GM12873 (cell line): ENCODE data around the gene ZNF678.

Experiments used
- TF ChIP-seq, protein P1 (sequence below): IDR thresholded peaks from 2 replicates; pipeline ENCODE4 v1.5.1; 2012; ENCODE audit warnings: low read depth, mild to moderate bottlenecking, moderate library complexity, low read length, control low read depth; ENCODE audit not compliant: insufficient read depth; ENCODE audit errors: missing control alignments

ZNF678 gene

DNA sequence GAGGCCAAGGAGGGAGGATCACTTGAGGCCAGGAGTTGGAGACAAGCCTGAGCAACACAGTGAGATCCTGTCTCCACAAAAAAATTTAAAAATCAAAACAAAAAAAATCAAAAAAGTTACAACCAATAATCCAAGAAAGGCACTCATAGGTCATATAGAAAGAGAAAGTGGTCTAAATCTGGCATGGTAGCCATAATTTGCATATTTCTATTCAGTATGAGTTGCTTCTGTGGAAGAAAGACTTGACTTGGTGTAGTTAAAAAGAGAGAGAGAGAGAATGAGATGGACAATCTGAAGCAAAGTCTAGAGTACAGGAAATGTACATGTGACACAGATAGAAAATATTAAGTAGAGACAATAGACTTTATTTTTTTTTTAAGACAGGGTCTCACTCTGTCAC lies 149.3 kb downstream of the ZNF678 start:
- TF ChIP-seq, protein P1, sequence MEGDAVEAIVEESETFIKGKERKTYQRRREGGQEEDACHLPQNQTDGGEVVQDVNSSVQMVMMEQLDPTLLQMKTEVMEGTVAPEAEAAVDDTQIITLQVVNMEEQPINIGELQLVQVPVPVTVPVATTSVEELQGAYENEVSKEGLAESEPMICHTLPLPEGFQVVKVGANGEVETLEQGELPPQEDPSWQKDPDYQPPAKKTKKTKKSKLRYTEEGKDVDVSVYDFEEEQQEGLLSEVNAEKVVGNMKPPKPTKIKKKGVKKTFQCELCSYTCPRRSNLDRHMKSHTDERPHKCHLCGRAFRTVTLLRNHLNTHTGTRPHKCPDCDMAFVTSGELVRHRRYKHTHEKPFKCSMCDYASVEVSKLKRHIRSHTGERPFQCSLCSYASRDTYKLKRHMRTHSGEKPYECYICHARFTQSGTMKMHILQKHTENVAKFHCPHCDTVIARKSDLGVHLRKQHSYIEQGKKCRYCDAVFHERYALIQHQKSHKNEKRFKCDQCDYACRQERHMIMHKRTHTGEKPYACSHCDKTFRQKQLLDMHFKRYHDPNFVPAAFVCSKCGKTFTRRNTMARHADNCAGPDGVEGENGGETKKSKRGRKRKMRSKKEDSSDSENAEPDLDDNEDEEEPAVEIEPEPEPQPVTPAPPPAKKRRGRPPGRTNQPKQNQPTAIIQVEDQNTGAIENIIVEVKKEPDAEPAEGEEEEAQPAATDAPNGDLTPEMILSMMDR: no peak

DNA sequence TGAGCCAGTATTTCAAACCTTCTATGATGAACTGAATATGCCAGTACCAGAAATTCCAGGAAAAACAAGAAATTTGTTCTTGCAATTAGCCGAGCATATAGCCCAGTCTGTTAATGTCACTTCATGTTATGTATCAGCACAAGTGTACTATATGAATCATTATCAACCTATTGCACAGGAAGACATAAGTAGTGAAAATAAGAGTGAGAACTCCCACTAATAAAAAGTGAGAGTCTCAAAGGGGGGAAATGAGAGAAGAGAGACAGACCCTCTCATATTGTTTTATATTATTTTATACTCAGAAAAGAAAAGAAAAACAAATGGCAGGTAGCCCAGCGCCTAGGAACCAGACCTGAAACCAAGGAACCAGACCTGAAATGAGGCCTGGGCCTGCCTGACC lies 155.6 kb downstream of the ZNF678 start:
- TF ChIP-seq, protein P1: no peak

DNA sequence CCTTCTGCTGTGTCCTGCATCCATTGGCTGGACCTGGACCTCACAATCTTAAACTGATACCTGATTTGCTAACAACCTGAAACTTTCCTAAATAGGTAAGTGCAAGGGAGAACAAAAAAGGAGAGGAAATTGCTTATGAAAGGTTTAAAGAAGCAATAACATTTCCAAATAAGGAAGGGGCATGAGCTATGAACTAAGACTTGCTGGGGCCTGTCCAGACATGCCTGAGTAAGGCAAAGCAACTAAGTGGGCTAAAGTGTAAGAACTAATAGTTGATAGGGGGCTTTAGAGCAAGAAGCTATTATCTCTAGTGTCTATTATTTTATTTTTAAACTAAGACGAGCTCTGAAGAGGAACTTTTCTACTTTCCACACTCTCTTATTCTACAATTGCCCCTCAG lies 160.1 kb downstream of the ZNF678 start:
- TF ChIP-seq, protein P1: no peak

DNA sequence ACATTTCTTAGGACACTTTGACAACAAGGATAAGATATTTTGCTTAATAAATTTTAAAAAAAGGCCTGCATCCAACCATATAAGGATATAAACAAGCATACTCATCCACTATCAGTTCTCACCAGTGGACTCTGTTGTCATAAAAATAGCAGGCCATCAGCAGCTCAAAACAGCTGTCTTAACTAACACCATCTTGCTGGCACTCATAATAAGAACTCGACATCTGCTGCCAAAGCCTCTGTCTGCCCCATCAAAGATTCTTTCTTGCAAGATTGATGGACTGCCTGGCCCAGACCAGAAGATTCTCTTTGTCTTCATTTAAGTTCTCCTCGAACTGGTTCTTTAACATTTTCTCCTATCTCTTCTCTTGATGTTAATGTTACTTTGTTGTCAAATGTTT lies 161.7 kb downstream of the ZNF678 start:
- TF ChIP-seq, protein P1: no peak

DNA sequence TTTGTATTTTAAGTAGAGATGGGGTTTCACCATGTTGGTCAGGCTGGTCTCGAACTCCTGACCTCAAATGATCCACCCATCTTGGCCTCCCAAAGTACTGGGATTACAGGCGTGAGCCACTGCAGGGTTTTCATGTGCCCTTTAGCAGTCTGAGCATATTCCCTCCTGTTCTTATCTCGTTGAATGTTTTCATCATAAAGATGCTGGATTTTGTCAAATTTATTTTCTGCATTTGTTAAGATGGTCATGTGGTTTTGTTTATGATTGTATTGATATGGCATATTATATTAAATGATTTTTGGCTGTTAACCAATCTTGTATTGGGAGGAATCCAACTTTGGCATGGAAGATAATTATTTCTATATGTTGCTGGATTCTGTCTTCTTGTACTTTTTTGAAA lies 163.0 kb downstream of the ZNF678 start:
- TF ChIP-seq, protein P1: no peak
